Stimulated activated CD4-positive, alpha-beta T cell treated with anti-CD3 and anti-CD28 coated beads, Interleukin-2, amount 100 ng/mL, for 4 hours (primary cell): ENCODE data around the gene NTN1.
A peak's percentile ranks its signal among the peaks of the same experiment; 100 is the strongest.

Experiments used
- DNase-seq: peaks from one replicate; pipeline ENCODE4 v3.0.0-alpha.2; 2020; ENCODE audit warnings: low read depth

Gene NTN1

DNA sequence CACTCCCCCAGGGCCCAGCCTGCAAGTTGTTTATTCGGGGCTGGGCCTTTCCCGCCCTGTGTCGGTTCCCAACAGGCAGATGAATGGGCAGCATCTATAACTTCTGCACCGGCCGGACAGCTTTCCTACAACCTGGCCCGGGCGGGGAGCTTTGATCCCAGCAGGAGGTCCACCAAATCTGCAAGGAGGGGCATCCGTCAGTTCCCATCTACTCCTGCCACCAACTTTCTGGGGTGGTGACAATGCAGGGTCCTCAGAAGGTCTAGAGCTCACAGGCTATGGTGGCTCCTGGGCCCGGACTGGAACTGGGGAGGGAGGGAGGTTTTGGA is 211.9 kb downstream of the NTN1 start:
- no peak for DNase-seq

DNA sequence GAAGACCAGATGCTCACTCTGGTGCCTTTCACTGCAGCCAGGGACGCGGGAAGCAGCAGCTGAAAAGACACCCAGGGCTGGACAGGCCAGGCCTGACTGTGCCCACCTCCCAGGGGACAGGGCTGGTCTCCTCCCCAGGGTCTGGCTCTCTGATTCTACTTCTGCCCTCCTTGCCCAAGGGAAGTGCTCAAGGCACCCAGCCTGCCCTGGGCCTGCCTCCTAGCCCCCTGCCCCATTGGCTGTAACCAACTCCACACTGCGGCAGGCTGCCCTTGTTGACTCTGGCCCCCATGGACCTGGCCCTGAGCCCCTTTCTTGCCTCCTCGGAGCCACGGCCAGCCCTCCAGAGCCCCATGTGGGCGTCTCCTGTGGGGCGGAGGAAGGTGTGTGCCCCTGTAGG is 212.5 kb downstream of the NTN1 start:
- DNase-seq: no peak

DNA sequence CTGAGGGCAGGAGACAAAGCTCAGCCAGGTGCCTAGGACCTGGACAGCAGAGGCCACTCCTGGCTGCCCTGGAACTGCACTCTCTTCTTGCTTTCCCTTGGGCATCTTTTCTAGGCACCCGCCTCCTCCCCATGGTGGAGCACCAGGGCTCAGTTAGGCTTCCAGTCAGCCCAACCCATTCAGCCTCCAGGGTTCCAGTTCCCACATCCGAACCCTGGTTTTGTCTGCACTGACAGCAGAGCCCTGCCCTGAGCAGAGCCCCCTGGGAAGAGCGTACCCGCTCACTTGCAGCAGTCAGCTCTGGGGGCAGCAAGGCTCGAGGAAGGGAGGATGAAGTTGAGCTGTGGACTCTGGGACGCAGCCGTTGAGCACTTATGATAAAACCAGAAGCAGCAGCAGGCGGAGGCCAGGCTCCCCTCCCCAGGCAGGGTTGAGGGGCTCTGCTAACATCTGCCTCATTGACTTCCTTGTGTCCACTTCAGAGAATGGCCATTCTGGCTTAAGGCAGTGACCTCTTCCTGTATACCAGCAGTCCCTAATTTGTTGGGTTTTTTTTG is 213.2 kb downstream of the NTN1 start:
- DNase-seq: no peak

DNA sequence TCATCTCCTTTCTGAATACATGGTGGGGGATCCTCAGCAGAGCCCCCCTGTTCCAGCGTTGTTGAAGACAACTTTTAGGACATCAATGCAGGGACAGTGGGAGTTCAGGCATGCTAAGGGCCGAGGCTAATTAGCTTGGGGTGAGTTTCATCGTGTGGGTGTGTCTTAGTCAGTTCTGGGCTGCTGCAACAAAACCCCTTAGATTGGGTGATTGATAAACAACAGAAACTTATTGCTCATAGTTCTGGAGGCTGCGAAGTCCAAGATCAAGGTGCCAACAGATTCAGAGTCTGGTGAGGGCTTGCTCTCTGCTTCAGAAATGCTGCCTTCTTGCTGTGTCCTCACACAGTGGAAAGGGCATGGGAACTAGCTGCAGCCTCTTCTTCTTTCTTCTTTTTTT is 214.0 kb downstream of the NTN1 start:
- DNase-seq: no peak

DNA sequence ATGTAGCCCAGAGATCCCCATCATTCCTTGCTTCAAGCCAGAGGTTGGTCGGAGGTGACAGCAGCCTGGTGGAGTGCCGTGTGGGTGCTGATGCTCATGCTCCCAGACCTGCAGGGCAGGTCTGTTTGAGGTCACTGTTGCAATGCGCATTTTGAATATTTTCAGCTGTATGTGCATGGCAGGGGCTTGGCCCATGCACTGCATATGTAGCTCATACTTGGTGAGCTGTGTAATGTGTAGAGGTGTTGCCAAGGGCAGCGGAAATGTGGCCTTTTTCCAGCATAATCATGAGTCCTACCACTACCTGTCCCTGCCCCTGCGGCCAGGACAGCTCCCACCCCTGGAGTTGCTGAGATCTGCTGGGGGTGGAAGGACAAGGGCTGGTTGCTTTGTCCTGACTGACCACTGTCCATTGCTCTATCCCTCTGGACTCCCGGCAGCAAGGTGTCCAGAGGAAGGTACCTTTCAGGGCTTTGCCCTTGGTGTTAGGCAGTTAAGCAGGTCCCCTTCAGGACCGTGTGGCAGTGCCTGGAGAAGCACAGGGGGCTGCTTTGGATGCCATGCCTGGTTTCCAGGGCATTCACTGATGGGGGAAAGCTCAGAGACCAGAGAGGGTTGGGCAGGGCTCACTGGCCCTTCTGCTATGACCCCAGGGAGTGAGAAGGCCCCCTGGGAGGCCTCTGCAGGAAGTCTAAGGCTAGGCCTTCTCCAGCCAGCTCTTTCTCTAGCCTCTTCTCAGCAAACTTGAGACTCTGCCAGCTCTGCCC is 215.2 kb downstream of the NTN1 start:
- no peak for DNase-seq

DNA sequence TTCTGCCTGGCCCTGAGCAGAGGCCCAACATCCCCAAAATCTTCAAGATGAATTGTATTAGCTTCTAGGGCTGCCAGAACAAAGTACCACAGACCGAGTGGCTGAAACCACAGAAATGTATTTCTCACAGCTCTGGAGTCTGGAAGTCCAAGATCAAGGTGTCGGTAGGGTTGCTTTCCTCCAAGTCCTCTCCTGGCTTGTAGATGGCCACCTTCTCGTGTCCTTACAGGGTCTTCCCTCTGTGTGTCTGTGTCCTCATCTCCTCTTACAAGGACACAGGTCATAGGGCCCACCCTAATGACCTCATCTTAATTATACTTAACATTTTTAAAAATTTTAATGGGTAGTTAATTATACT is 215.7 kb downstream of the NTN1 start:
- DNase-seq: no peak

DNA sequence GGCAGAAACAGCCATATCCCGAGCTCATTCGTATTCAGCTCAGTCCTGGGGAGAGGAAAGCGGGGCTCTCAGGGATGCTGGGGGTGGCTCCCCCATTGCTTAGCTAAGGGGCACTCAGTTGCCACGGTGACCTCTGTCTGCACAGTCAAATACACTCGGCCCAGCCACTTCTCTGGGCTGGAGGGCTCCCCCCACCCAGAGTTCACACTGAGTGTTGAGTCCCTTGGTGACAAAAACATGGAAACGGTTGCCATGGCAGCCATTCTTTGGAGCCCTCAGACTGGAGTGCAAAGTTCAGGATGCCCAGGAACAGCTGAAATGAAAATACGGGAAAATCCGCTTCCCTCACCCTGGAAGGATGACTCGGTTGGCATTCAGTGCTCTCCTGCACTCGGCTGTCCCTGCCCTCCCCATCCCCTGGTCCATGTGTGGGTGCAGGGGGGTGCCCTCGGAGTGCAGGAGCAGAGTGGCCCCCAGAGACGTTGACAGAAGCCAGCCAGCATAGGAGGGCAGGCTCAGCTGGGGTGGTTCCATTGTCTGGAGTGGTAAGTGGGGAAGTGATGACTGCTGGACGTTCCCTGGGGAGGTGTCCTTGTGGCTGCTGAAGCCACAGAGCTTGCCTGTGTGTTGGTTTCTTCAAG is 216.5 kb downstream of the NTN1 start:
- DNase-seq: no peak

DNA sequence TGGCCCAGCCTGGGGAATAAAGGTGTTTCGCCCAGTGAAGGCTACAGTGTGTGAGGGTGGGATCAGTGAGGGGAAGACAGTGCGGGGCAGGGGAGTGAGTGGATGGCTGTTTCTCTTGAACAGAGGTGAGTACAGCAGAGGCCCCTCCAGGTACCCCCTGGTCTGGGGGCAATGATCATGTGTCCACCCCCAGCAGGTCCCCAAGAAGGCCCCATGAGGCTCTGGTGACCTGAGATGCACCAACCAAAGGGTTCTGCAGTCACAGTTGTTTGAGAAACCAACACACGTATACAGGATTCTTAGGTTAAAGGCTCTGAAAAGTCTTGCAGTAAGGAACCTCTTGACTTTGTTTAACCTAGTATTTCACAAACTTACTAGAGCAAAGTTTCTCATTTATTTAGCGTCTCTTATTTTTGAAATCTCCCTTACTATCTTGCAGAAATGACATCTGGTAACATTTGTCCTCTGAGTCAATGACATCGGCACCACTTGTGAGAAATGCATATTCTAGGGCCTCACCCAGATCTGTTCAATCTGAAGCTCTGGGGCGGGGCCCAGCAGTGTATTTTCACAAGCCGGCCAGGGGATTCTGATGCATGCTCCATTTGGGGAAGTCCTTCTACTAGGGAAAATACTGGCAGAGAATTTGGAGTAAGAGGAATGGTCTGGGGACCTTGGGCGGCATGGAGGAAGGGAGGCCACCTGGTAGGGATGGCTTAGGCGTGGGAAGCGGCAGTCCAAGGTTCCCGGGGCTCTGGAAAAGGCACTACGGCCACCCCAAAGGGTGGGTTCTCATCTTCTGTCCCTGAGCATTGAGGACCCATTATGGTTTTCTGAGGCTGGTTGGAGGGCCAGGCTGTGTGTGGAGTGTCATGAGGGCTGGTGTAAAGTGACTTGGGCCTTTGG is 217.3 kb downstream of the NTN1 start:
- DNase-seq: no peak

DNA sequence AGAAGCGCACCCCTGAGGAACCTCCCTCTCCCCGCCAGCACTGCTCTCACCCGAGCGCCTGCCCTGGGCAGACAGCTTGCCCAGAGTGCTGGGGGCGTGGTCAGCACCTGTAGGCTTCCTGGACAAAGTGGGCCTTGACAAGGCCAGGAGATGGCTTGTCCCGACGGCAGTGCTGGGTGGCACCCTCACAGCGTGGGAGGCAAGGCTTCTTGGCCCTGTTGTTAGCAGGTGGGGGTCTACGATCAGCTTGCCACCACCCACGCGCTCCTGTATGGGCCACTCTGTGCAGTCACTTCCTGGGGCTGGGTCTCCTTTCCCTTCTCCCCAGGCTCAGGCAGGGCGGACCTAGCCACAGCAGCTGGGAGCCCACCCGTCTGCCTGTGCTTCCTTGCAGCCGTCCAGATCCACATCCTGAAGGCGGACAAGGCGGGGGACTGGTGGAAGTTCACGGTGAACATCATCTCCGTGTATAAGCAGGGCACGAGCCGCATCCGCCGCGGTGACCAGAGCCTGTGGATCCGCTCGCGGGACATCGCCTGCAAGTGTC is 218.0 kb downstream of the NTN1 start:
- DNase-seq: no peak

DNA sequence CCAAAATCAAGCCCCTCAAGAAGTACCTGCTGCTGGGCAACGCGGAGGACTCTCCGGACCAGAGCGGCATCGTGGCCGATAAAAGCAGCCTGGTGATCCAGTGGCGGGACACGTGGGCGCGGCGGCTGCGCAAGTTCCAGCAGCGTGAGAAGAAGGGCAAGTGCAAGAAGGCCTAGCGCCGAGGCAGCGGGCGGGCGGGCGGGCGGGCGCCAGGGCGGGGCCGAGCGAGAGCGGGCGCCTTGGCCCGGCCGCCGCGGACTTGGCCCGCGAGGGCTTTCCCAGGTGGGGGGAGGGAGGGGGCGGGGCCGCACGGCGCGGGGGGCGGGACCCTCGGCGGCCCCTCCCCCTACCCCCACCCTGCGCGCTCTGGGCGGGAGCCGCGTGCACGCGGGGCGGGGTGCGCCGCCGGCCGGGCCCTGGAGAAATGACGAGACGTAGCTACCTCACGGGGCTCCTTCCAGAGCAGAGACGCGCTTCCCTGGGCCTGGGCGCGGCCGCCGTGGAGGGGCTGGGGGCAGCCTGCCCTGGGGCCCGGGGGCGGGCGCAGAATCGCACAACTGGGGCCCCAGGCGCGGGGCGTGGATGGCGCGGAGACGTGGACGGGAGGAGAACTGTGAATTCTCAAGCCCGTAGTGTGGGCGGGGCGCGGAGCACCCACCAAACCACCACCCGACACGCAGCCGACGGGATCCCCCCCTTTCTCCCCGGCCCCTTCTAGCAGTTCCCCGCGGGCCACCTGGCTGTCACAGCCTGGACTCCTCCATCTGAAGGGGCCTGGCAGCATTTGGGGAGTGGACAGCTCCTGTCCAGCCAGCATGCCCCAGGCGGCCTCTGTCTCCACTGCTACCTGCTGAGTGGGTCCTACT is 218.7 kb downstream of the NTN1 start:
- peak; percentile 49 for DNase-seq

DNA sequence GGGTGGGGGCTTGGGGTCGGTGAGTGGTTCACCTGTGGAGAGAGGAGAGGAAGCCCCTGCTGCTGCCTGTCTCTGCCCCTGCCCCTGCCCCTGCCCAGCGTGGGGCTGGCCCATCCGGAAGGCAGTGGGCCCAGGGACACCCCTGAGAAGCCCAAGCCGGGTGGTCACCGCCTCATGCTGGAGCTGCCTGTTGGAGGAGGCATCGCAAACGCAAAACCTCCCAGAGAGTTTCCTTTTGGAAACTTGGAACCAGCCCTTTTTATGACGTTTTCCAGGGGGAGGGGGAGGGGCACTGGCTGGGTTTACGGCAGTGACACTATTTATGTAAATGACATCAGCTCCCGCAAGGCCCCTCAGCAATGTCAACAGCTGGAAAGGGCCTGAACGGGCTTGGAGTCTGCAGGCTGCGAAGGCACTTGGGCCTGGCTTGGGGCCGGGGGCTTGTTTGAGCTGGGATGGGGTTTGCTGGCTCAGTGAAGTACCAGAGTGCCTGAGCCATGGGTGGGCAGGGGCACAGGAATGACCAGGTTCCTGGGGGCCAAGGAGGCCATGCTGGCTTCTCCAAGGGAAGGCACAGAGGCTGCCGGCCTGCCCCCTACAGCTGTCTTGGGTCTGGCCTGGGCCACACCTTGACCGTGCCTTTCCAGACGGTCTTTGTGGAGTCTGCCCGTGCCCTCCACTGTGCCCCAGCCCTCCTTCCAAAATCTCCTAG is 219.5 kb downstream of the NTN1 start:
- no peak for DNase-seq

DNA sequence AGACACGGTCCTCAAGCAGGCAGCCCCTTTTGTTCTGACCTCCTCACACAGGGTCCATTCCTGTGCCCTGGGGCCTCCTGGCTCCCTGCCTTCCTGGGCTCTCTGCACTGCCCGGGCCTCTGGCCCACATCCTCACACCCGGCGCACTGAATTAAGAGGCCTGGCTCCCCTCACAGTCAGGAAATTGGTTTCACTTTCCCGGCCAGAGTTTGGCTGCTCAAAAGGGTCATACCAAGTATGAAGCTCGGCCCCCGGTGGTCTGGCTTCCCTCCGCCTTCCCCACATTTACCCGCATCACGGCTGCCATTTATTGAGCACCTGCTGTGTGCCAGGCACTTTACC is 220.0 kb downstream of the NTN1 start:
- DNase-seq: no peak

DNA sequence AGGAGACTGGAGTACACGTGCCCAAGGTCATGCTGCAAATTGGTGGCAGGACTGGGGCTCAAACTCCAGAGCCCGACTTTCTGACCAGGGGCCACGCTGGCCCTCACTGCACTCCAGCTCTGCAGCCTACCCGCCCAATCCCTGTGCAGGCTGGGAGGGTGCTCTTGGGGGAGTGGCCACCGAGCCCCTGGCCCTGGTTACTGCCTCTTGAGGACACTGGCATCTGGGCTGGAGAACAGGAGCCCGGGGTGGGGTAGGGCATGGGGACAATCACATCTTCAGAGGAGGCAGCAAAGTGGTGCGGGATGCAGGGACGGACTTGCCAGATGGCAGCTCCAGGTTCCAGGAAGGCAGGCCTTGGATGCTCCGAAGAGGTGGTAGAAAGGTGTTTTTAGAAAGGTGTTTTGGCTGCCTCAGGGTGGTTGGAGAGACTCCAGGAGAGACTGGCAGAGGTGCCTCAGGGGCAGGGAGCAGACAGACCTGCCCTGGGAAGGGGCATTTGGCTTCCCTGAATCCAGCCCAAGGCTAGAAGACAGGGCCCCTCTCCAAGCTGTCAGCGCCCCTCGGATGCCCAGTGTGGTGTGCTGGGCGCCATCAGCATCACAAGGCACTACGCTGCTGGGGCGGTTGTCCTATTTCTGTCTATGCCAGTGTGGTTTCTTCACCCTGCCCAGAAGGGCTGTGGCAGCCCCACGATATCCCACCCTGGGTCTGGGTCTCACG is 220.6 kb downstream of the NTN1 start:
- DNase-seq: no peak

DNA sequence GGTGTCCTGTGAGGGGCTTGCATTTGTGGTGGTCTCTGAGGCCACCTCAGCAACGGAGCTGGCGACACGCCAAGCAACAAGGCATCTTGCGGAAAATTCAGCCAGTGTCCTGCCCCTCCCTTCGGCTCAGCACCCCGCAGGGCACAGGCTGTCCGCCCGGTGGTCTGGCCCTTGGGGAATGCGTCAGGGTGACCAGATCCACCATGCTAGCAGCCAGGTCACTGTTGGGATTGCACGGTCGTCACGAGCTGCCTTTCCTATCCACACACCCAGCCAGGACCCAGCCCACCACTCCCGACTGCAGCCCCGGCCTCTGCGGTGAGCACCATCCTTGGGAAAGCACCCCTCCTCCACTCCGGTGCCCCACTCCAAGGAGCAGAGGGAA is 221.2 kb downstream of the NTN1 start:
- no peak for DNase-seq

DNA sequence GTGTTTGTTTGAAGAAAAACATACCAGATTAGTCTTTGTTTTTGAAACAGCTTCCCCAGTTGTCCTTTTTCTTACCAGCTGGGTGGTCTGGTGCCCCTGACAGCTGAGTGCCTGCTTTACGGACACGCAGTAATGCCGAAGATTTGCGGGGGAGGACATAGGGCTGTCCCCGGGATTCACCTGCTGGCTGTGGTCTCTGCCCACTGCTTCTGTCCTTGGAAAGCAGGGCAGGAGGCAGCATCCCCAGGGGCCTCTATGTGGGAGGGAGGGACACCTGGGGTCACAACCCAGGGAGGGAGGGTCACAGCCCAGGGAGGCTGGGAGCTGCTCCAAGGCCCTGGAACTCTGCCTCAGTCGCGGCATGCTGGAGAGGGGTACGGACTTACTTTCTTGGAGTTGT is 221.7 kb downstream of the NTN1 start:
- DNase-seq: no peak

DNA sequence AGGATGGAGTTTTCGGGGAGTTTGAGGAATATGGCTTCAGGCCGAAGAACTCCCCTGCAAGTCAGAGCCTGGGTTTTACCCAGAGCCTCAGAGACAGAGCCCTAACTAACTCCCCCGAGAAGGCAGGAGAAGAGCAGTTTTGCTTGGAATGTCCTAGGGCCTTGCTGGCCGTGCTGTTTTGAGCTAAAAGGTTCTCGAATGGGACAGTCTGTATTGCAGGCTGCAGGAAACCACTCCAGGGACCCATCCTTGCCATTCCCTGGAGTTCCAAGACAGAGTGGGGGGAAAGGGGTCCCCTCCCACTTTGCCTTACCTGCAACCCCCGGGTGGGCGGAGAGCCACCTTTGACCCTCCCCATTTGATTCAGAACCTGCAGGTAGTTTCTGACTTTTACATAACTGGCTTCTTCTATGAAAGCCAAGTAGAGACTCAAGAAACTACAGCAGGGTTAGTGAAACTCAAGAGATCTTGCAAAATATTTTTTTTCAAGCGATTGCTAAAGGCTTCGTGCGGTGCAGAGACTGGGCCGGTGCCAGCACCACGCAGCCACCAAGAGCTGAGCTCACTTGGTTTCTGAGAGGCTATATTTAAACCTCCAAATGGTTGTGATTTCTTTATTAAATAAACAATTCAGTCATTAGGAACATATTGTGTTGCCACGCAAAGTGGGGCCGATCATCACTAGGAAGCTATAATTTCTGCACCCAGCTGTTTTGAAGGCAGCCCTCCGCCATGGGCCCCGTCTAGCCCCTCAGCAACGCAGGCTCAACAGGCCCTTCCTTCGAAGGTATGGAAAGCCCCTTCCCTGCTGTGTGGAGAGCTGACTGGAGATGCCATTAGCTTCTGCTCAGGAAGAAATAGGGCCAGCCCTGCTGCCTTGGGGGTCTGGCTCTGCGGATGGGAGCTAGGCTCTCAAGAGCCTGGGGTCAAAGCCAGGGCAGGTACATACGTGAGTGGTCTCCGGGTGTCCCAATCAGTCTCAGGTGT is 223.0 kb downstream of the NTN1 start:
- DNase-seq: no peak

DNA sequence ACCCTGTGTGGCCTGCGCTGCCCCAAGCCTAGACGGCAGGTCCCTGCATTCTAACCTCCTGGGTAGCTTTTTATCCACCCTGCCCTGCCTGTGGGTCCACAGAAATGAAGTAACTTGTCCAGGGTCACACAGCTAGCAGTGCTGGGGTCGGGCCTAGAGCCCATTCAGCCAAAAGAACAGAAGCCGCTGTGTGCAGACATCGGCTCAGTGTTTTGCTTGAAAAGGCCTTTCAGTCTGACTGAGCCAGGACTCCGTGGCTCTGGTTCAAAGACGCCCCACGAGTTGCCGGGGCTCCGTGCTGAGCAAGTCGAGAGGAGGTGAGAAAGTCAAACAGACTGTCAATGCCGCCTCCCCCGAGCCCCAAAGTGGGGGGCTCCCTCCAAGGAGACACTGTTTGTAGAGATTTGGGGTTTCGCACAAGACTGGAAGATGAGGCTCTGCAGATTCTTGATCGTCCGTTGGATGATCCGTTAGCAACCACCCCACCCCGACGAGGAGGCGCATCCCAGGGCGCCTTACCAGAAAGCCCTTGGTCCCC is 226.2 kb downstream of the NTN1 start:
- DNase-seq: no peak

DNA sequence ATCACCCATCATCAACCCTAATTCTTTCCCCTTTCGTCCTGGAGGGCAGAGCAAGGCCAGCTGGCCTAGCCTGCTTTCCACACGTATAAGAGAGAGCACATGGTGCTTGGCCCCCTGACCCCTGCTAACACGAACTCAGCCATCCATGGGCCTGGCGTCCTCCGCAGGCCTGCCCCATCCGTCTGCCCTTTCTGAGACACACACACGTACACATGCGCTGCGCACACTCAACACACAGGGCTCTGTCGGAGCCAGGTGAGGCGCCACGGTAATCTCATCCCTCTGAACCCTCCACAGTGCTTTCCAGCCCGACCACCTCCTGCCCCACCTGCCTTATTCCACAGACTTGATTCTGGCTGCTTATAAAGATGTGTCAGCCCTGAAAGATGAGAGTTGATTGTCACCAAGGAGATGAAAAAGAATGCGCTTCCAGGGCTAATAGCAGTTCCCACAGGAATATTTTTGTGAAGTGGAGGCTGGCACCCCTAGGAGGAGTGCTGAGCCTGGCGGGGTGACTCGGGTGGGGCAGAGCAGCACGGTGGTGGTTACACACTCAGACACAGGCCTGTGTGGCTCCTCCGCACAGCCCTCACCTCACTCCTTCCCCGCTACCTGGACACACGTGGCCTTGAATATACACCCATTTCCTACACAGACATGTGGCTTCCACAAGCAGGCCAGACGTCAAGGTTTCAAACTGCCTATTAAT is 228.1 kb downstream of the NTN1 start:
- no peak for DNase-seq
